Measurements from ENCODE around the gene BBX. TPM values are rescaled to one million over a fixed set of nuclear protein-coding genes. Genes with fewer than 3 reads are reported as not detected.

BBX gene
- total RNA-seq, 1 experiment from 2014 or later = 73.2 TPM

GRCh38 chr3:107857854-107858253 is 335.1 kb downstream of the BBX start:
- no peak overlapping the region for H3K4me3 Mint-ChIP-seq (ENCODE audit: unreplicated experiment)
- TF ChIP-seq CTCF (IDR thresholded peaks at IDR 0.05; ENCODE audit: unreplicated experiment) = no peak
- H3K4me1 Mint-ChIP-seq (ENCODE audit: insufficient read depth, unreplicated experiment) = no peaks in the 10 kb centered on the region
- BruUV-seq (replicated peaks) = no TSS peak
- H3K9me3 Mint-ChIP-seq (ENCODE audit: unreplicated experiment) = no peaks in the 10 kb centered on the region
- H3K27me3 Mint-ChIP-seq (ENCODE audit: insufficient read depth, unreplicated experiment) = peaks cover 17% of the 10 kb centered on the region
- POLR2A ChIA-PET = no interaction called here
- intact Hi-C loops (cut with micrococcal nuclease) = loop anchor here (10.0 kb wide), 1 partner anchor 67 kb away; no protein-coding TSS in a partner anchor
- CTCF ChIA-PET = interaction anchor here (0.6 to 0.8 kb wide), 2 partner anchors 12 to 121 kb away, joined by 3 read pairs; no protein-coding TSS in a partner anchor
- no peak overlapping the region for H3K27ac Mint-ChIP-seq (ENCODE audit: low read depth, unreplicated experiment)
- no peaks in the 10 kb centered on the region for H3K36me3 Mint-ChIP-seq (ENCODE audit: insufficient read depth, unreplicated experiment)
- no peak for DNase-seq (ENCODE audit: unreplicated experiment)

DNA sequence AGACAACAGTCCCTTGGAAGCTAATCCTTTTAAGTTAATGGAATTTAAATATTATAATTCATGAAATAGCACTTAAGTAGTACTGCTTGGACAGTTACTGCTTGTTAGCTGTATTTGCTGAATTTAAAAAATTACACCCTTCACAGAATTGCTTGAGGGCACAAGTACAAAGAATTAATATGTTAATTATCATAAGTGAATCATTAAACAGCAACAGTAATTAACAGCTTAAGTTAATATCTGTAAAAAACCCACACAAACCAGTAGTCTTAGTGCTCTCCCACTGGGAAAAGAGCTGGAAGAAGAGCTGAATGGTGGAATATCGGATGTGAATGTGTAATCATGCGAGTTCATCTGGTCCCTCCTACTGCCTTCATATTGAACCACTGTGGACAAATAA is 336.1 kb downstream of the BBX start:
- ChIA-PET CTCF (interaction anchor here (0.6 to 1.1 kb wide), 5 partner anchors 13 to 624 kb away, joined by 3 to 5 read pairs (median 3); no protein-coding TSS in a partner anchor), POLR2A (no interaction called here)
- no TSS peak for BruUV-seq (replicated peaks)
- H3K27me3 Mint-ChIP-seq (ENCODE audit: insufficient read depth, unreplicated experiment) = peaks cover 17% of the 10 kb centered on the region
- no peaks in the 10 kb centered on the region for H3K9me3 Mint-ChIP-seq (ENCODE audit: unreplicated experiment)
- no peak overlapping the region for H3K27ac Mint-ChIP-seq (ENCODE audit: low read depth, unreplicated experiment)
- DNase-seq (ENCODE audit: unreplicated experiment) = no peak
- intact Hi-C loops (cut with micrococcal nuclease) = loop anchor here (10.0 kb wide), 1 partner anchor 66 kb away; no protein-coding TSS in a partner anchor
- no peaks in the 10 kb centered on the region for H3K4me1 Mint-ChIP-seq (ENCODE audit: insufficient read depth, unreplicated experiment)
- H3K4me3 Mint-ChIP-seq (ENCODE audit: unreplicated experiment) = no peak overlapping the region
- TF ChIP-seq CTCF (IDR thresholded peaks at IDR 0.05; ENCODE audit: unreplicated experiment) = no peak
- no peaks in the 10 kb centered on the region for H3K36me3 Mint-ChIP-seq (ENCODE audit: insufficient read depth, unreplicated experiment)

Other genes with a start within 250 kb of the BBX start
- not detected in 2 replicates for gene CCDC54, start 145.5 kb upstream of the BBX start, total RNA-seq (2022)